ENCODE data around the gene FAM161B. TPM values are rescaled to one million over a fixed set of nuclear protein-coding genes. Genes with fewer than 3 reads are reported as not detected.
"Not testable (repeated sequence)": the region's sequence is repeated elsewhere in the genome, so short reads cannot be mapped to it uniquely, and the experiment has no call there.

FAM161B gene
- total RNA-seq, 1 experiment from 2014 or later = 1.9 TPM

DNA sequence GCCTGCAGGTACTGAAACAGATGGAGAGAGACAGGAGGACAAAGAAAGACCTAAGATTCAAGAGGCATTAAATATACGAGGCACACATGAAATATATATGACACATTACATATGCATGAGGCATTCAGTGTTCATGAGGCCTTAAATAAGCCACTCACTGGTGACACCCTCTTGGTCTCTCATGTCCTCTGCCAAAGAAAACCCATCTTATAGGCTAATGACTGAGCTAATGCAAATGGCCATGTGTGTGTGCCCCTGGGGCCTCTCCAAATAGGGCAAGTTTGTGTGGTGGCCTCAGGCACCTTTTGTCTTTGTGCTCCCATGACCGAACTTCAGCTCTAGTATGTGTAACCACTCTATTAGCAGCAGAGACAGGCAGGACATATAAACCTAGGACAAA is 19.0 kb upstream of the FAM161B start:
- Histone ChIP-seq H3K27ac (no peak overlapping the region), H3K36me3 (peaks cover 2% of the 10 kb centered on the region), H3K4me3 (no peak overlapping the region), H3K4me1 (replicated peaks) (no peaks in the 10 kb centered on the region), H3K27me3 (replicated peaks) (no peaks in the 10 kb centered on the region), H3K9me3 (replicated peaks) (no peaks in the 10 kb centered on the region)
- no peak for DNase-seq (ENCODE audit: low read depth in 1 of 2, low spot score in 2 of 2)

GRCh38 chr14:73965216-73965615 is 15.3 kb upstream of the FAM161B start:
- no peak overlapping the region for H3K27ac ChIP-seq
- peaks cover 36% of the 10 kb centered on the region for H3K36me3 ChIP-seq
- H3K4me1 ChIP-seq (replicated peaks) = no peaks in the 10 kb centered on the region
- H3K9me3 ChIP-seq (replicated peaks) = no peaks in the 10 kb centered on the region
- no peak for DNase-seq (ENCODE audit: low read depth in 1 of 2, low spot score in 2 of 2)
- no peak overlapping the region for H3K4me3 ChIP-seq
- H3K27me3 ChIP-seq (replicated peaks) = no peaks in the 10 kb centered on the region

DNA sequence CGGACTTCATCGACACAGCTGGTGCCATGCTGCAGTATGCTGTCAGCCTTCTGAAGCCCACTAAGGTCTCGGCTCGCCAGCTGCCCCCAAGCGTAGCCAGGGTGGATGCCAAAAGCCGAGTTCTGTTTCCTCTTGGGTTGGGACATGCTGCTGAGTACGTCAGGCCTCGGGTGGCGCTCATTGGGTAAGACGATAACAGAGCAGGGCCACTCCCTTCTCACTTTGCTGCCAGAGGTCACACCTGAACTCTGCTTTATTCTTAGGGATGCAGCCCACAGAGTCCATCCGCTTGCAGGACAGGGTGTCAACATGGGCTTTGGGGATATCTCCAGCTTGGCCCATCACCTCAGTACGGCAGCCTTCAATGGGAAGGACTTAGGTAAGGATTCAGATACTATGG is 11.3 kb upstream of the FAM161B start:
- no peak overlapping the region for H3K27ac ChIP-seq
- H3K36me3 ChIP-seq = peaks cover 61% of the 10 kb centered on the region
- no peaks in the 10 kb centered on the region for H3K9me3 ChIP-seq (replicated peaks)
- no peaks in the 10 kb centered on the region for H3K27me3 ChIP-seq (replicated peaks)
- no peak overlapping the region for H3K4me3 ChIP-seq
- no peak for DNase-seq (ENCODE audit: low read depth in 1 of 2, low spot score in 2 of 2)
- H3K4me1 ChIP-seq (replicated peaks) = no peaks in the 10 kb centered on the region

- Histone ChIP-seq H3K27ac (no peak overlapping the region), H3K4me1 (replicated peaks) (no peaks in the 10 kb centered on the region), H3K9me3 (replicated peaks) (no peaks in the 10 kb centered on the region), H3K27me3 (replicated peaks) (no peaks in the 10 kb centered on the region), H3K4me3 (no peak overlapping the region), H3K36me3 (peaks cover 64% of the 10 kb centered on the region)
- DNase-seq (ENCODE audit: low read depth in 1 of 2, low spot score in 2 of 2) = no peak
These were observed 8.7 kb upstream of the FAM161B start for GRCh38 chr14:73958591-73958990.

DNA sequence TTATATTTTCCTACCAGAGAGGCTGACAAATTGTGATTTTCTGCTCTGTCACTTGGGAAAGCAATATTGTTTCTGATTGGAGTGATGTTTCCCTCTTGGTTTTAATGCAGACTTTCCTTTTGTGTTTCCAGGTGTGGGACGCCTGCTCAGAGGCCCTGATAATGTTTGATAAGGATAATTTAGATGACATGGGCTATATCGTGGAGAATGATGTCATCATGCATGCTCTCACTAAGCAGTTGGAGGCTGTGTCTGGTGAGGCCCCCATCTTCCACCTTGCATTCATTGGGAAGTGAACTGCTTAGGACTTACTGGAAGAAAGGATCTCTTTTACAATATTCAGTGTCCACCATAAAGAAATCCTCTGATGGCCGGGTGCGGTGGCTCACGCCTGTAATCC is 5.8 kb upstream of the FAM161B start:
- Histone ChIP-seq H3K4me3 (no peak overlapping the region), H3K9me3 (replicated peaks) (no peaks in the 10 kb centered on the region), H3K36me3 (peaks cover 39% of the 10 kb centered on the region), H3K4me1 (replicated peaks) (peaks cover 6% of the 10 kb centered on the region), H3K27me3 (replicated peaks) (no peaks in the 10 kb centered on the region), H3K27ac (no peak overlapping the region)
- DNase-seq (ENCODE audit: low read depth in 1 of 2, low spot score in 2 of 2) = no peak

DNA sequence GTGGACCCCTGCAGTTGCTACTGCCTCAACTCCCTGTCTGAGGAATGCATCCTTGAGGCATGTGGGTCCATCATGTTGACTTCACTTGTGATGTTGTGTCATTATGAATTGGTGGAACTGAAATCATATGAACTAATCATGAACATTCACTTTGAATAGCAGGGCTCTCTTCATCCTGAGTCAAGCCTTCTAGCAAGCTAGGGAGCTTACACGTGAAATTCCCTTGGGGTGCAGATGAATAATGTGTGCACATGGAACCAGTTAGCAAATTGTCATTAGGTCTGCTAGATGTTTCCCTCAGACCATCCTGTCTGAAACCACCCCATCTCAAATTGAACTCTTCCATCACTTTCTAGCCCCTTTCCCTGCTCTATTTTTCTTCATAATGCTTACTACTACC is 3.8 kb upstream of the FAM161B start:
- H3K9me3 ChIP-seq (replicated peaks) = no peaks in the 10 kb centered on the region
- H3K4me1 ChIP-seq (replicated peaks) = peaks cover 10% of the 10 kb centered on the region
- peaks cover 25% of the 10 kb centered on the region for H3K36me3 ChIP-seq
- no peak overlapping the region for H3K27ac ChIP-seq
- no peaks in the 10 kb centered on the region for H3K27me3 ChIP-seq (replicated peaks)
- DNase-seq (ENCODE audit: low read depth in 1 of 2, low spot score in 2 of 2) = no peak
- H3K4me3 ChIP-seq = no peak overlapping the region

DNA sequence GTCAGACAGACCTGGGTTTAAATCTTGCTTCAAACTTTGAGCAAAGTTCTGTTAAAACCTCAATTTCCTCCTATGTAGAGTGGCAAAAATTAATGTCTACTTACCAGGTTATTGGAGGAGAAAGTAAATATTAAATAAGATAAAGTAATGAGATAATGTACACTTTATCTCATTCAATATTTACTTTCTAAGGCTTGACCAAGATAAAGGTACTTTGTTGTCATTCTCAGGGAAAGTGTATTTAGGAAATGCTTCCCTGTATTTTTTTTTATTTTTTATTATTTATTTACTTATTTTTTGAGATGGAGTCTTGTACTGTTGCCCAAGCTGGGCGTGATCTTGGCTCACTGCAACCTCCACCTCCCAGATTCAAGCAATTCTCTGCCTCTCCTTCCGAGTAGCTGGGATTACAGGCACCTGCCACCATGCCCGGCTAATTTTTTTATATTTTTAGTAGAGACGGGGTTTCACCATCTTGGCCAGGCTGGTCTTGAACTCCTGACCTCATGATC is 4.7 kb downstream of the FAM161B start:
- H3K27me3 ChIP-seq (replicated peaks) = no peaks in the 10 kb centered on the region
- peaks cover 4% of the 10 kb centered on the region for H3K4me1 ChIP-seq (replicated peaks)
- H3K4me3 ChIP-seq = no peak overlapping the region
- peaks cover 8% of the 10 kb centered on the region; the same call in 1 of the 2 replicates for H3K36me3 ChIP-seq
- no peaks in the 10 kb centered on the region for H3K9me3 ChIP-seq (replicated peaks)
- no peak overlapping the region for H3K27ac ChIP-seq
- DNase-seq (ENCODE audit: low read depth in 1 of 2, low spot score in 2 of 2) = no peak

- peaks cover 7% of the 10 kb centered on the region; the same call in 1 of the 2 replicates for H3K36me3 ChIP-seq
- H3K27me3 ChIP-seq (replicated peaks) = no peaks in the 10 kb centered on the region
- no peak for DNase-seq (ENCODE audit: low read depth in 1 of 2, low spot score in 2 of 2)
- no peak overlapping the region for H3K27ac ChIP-seq
- H3K4me3 ChIP-seq = no peak overlapping the region
- H3K4me1 ChIP-seq (replicated peaks) = peaks cover 4% of the 10 kb centered on the region; the same call in 1 of the 2 replicates
- H3K9me3 ChIP-seq (replicated peaks) = no peaks in the 10 kb centered on the region
These were observed 5.3 kb downstream of the FAM161B start for GRCh38 chr14:73944432-73945158.

DNA sequence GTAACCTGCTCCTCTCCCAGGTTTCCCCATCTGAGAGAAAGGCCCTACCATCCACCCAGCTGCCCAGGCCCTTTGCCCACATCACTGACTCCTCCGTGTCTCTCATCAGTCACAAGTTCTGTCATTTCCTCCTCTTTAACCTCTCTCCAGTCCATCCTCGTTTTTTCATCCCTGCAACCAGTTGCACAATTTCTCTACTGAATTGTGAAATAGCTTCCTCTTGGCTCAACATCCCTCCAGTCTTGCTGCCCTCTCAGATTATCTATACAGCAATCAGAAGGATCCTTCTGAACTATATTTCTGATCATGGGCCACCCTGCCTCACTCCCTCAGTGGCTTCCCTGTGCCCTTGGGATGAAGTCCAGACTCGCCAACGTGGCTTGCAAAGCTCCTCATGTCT is 6.8 kb downstream of the FAM161B start:
- Histone ChIP-seq H3K9me3 (replicated peaks) (no peaks in the 10 kb centered on the region), H3K27me3 (replicated peaks) (no peaks in the 10 kb centered on the region), H3K4me1 (replicated peaks) (no peaks in the 10 kb centered on the region), H3K4me3 (no peak overlapping the region), H3K27ac (no peak overlapping the region), H3K36me3 (peaks cover 7% of the 10 kb centered on the region; the same call in 1 of the 2 replicates)
- no peak for DNase-seq (ENCODE audit: low read depth in 1 of 2, low spot score in 2 of 2)

- no peaks in the 10 kb centered on the region for H3K27me3 ChIP-seq (replicated peaks)
- H3K36me3 ChIP-seq = peaks cover 7% of the 10 kb centered on the region; the same call in 1 of the 2 replicates
- no peaks in the 10 kb centered on the region for H3K4me1 ChIP-seq (replicated peaks)
- no peak overlapping the region for H3K27ac ChIP-seq
- no peak overlapping the region for H3K4me3 ChIP-seq
- DNase-seq (ENCODE audit: low read depth in 1 of 2, low spot score in 2 of 2) = no peak
- no peaks in the 10 kb centered on the region for H3K9me3 ChIP-seq (replicated peaks)
These were observed 7.7 kb downstream of the FAM161B start for GRCh38 chr14:73942180-73942579.

DNA sequence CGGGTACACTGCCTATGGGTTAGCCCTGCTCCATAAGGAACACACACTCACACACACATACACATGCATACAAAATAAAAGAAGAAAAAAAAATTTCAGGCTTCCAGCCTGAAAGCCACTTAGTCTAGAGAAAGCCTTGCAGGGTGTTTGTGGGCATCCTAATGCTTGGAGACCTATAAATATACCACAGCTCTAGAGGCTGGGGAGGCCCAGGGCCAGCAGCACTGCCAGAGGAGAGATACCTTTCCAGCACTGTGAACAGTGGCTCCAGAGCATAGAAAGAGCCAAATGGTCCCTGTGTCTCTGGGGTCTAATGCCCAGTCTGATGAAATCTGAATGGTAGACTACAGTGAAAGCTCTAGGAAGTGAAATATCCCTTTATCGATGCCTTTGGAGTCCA is 12.9 kb downstream of the FAM161B start:
- no peak overlapping the region for H3K27ac ChIP-seq
- peaks cover 36% of the 10 kb centered on the region for H3K36me3 ChIP-seq
- no peaks in the 10 kb centered on the region for H3K4me1 ChIP-seq (replicated peaks)
- H3K27me3 ChIP-seq (replicated peaks) = no peaks in the 10 kb centered on the region
- H3K4me3 ChIP-seq = no peak overlapping the region
- no peaks in the 10 kb centered on the region for H3K9me3 ChIP-seq (replicated peaks)
- DNase-seq (ENCODE audit: low read depth in 1 of 2, low spot score in 2 of 2) = no peak

GRCh38 chr14:73936548-73936947 is 13.3 kb downstream of the FAM161B start:
- DNase-seq (ENCODE audit: low read depth in 1 of 2, low spot score in 2 of 2) = no peak
- no peaks in the 10 kb centered on the region for H3K27me3 ChIP-seq (replicated peaks)
- no peak overlapping the region for H3K4me3 ChIP-seq
- H3K36me3 ChIP-seq = peaks cover 41% of the 10 kb centered on the region
- no peaks in the 10 kb centered on the region for H3K9me3 ChIP-seq (replicated peaks)
- H3K4me1 ChIP-seq (replicated peaks) = no peaks in the 10 kb centered on the region
- H3K27ac ChIP-seq = no peak overlapping the region

GRCh38 chr14:73935666-73936065 is 14.2 kb downstream of the FAM161B start:
- no peaks in the 10 kb centered on the region for H3K27me3 ChIP-seq (replicated peaks)
- H3K27ac ChIP-seq = no peak overlapping the region
- H3K4me3 ChIP-seq = no peak overlapping the region
- H3K36me3 ChIP-seq = peaks cover 48% of the 10 kb centered on the region
- H3K4me1 ChIP-seq (replicated peaks) = no peaks in the 10 kb centered on the region
- no peak for DNase-seq (ENCODE audit: low read depth in 1 of 2, low spot score in 2 of 2)
- H3K9me3 ChIP-seq (replicated peaks) = no peaks in the 10 kb centered on the region

DNA sequence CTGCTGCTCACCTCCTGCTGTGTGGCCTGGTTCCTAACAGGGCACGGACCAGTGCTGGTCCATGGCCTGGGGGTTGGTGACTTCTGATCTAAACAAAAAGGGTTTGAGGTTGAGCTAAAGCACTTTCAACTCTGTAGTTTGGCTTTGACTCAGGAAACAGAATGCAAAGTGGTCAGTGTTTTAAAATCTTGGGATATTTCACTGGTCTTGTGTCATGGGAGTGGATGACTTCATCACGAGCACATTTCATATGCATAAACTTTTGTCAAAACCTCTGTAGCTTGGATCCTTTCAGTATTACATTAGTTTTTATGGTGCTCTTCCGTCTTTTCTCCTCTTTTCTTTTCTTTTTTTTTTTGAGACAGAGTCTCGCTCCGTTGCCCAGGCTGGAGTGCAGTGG is 25.6 kb downstream of the FAM161B start:
- Histone ChIP-seq H3K9me3 (replicated peaks) (no peaks in the 10 kb centered on the region), H3K27me3 (replicated peaks) (no peaks in the 10 kb centered on the region), H3K36me3 (peaks cover 81% of the 10 kb centered on the region), H3K27ac (no peak overlapping the region), H3K4me1 (replicated peaks) (no peaks in the 10 kb centered on the region), H3K4me3 (no peak overlapping the region)
- no peak for DNase-seq (ENCODE audit: low read depth in 1 of 2, low spot score in 2 of 2)

GRCh38 chr14:73919457-73919856 is 30.4 kb downstream of the FAM161B start:
- H3K27me3 ChIP-seq (replicated peaks); H3K27ac ChIP-seq; H3K4me1 ChIP-seq (replicated peaks); H3K9me3 ChIP-seq (replicated peaks); H3K4me3 ChIP-seq; DNase-seq (ENCODE audit: low read depth in 1 of 2, low spot score in 2 of 2): not testable (repeated sequence)
- H3K36me3 ChIP-seq = peaks cover 73% of the 10 kb centered on the region

Measured in SJSA1 (cell line).